ENCODE measurements around the gene DAW1. TPM values are rescaled to one million over a fixed set of nuclear protein-coding genes. Genes with fewer than 3 reads are reported as not detected.
"Not testable (repeated sequence)": the region's sequence is repeated elsewhere in the genome, so short reads cannot be mapped to it uniquely, and the experiment has no call there.

The DAW1 gene
- total RNA-seq, 1 donor = under 0.01 TPM

DNA sequence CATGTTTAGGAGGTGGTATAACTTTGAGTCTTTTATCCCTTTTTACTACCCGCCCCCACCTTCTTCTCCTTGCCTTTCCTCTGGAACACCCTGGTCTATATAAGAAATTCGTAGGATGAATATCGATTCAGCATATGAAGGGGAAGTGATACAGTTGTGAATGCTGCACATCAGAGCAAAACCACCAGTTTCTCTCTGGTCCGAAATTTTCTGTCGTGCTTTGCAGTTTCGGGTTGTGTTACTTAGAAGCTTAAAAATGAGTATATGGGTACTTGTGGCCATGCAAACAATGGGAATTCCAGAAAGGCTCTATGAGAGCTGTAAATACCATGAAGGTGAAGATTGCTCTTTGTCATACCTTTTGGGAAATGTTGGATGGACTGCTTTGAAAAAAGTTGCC, 60.6 kb downstream of the DAW1 start:
- TF ChIP-seq, protein P1, sequence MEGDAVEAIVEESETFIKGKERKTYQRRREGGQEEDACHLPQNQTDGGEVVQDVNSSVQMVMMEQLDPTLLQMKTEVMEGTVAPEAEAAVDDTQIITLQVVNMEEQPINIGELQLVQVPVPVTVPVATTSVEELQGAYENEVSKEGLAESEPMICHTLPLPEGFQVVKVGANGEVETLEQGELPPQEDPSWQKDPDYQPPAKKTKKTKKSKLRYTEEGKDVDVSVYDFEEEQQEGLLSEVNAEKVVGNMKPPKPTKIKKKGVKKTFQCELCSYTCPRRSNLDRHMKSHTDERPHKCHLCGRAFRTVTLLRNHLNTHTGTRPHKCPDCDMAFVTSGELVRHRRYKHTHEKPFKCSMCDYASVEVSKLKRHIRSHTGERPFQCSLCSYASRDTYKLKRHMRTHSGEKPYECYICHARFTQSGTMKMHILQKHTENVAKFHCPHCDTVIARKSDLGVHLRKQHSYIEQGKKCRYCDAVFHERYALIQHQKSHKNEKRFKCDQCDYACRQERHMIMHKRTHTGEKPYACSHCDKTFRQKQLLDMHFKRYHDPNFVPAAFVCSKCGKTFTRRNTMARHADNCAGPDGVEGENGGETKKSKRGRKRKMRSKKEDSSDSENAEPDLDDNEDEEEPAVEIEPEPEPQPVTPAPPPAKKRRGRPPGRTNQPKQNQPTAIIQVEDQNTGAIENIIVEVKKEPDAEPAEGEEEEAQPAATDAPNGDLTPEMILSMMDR (IDR thresholded peaks at IDR 0.05; ENCODE audit: extremely low read depth, low read depth, low read length) = no peak
- H3K4me1 ChIP-seq (ENCODE audit: insufficient read depth, low read length) = no peaks in the 10 kb centered on the region
- no peak overlapping the region for H3K27ac ChIP-seq (ENCODE audit: low read depth, low read length)
- H4K20me1 ChIP-seq (ENCODE audit: insufficient read depth, low read length) = no peaks in the 10 kb centered on the region
- DNase-seq (ENCODE audit: insufficient read length, low spot score, missing footprints) = no peak
- no peaks in the 10 kb centered on the region for H3K36me3 ChIP-seq (ENCODE audit: insufficient read depth, low read length)
- no peaks in the 10 kb centered on the region for H3K27me3 ChIP-seq (ENCODE audit: insufficient read depth, low read length)
- H3K4me3 ChIP-seq (ENCODE audit: insufficient read depth, low read length) = no peak overlapping the region
- H3K9me3 ChIP-seq (ENCODE audit: low read depth, low read length) = no peaks in the 10 kb centered on the region
- H3K4me2 ChIP-seq (ENCODE audit: insufficient read depth, low read length) = no peak overlapping the region
- no peaks in the 10 kb centered on the region for H3K79me2 ChIP-seq (ENCODE audit: insufficient read depth, low read length)
- no peak overlapping the region for H2AFZ ChIP-seq (ENCODE audit: low read length)

DNA sequence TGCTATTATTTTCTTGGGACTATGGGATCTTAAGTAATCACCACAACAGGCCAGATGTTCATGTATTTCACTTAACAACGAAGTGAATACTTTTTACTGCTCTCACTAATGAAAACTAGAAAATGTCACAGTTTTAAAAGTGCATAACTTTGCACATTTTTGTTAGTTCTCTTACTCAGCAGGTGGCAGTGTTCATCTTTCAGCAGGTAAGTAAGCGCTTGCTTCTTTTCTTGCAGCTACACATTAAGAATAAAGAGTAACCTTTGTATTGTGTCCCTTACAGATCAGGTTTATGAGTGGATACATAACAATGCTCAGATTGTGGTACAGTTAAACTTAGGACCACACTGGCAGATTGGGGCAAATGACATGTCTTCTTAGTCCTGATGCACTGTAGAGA, 61.0 kb downstream of the DAW1 start:
- H4K20me1 ChIP-seq (ENCODE audit: insufficient read depth, low read length) = no peaks in the 10 kb centered on the region
- H3K4me2 ChIP-seq (ENCODE audit: insufficient read depth, low read length) = no peak overlapping the region
- no peak overlapping the region for H2AFZ ChIP-seq (ENCODE audit: low read length)
- no peak for DNase-seq (ENCODE audit: insufficient read length, low spot score, missing footprints)
- H3K27me3 ChIP-seq (ENCODE audit: insufficient read depth, low read length) = no peaks in the 10 kb centered on the region
- H3K4me1 ChIP-seq (ENCODE audit: insufficient read depth, low read length) = no peaks in the 10 kb centered on the region
- no peak overlapping the region for H3K27ac ChIP-seq (ENCODE audit: low read depth, low read length)
- TF ChIP-seq, protein P1 (IDR thresholded peaks at IDR 0.05; ENCODE audit: extremely low read depth, low read depth, low read length) = no peak
- H3K9me3 ChIP-seq (ENCODE audit: low read depth, low read length) = no peaks in the 10 kb centered on the region
- no peaks in the 10 kb centered on the region for H3K79me2 ChIP-seq (ENCODE audit: insufficient read depth, low read length)
- H3K36me3 ChIP-seq (ENCODE audit: insufficient read depth, low read length) = no peaks in the 10 kb centered on the region
- H3K4me3 ChIP-seq (ENCODE audit: insufficient read depth, low read length) = no peak overlapping the region

DNA sequence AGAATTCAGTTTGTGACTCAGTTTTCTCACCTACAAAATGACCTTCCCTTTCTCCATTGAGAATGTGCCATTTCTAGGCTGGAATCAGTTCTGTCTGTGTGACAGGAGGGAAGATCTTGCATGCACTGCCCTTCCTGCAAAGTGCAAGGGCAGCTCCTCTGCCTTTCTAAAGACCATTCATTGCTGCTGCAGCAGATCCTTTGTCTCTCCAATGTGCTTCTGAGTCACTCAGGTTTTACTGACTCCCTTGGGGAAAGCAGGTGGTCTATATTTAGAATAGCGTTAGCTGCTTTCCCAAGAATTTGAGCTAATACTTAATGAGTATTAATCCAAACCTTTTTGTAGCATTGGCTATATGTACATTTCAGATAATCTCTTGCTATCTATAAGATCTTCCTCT, 62.5 kb downstream of the DAW1 start:
- no peaks in the 10 kb centered on the region for H3K27me3 ChIP-seq (ENCODE audit: insufficient read depth, low read length)
- DNase-seq (ENCODE audit: insufficient read length, low spot score, missing footprints) = no peak

DNA sequence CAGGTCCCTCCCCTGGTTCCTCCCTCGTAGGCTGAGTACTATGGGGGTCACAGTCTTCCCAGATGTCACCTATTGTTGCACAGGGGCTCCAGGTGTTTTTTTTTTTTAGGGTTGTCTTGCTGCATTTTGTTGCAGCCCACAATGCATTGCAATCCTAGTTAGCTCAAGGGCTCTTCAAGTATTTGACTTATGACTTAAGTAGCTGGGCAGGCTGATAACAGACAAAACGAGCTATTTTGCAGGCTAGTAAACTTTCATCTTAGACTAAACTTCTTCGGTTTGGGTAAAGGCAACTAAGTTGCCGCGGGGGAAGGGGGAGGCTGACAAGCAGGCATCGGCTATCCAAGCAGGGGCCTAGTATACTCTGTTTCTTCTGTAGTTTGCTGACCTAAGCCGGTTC, 64.8 kb downstream of the DAW1 start:
- not testable (repeated sequence) for H2AFZ ChIP-seq (ENCODE audit: low read length); H3K27ac ChIP-seq (ENCODE audit: low read depth, low read length); H3K4me1 ChIP-seq (ENCODE audit: insufficient read depth, low read length); H3K4me2 ChIP-seq (ENCODE audit: insufficient read depth, low read length); H3K9me3 ChIP-seq (ENCODE audit: low read depth, low read length); H3K36me3 ChIP-seq (ENCODE audit: insufficient read depth, low read length); DNase-seq (ENCODE audit: insufficient read length, low spot score, missing footprints); H3K4me3 ChIP-seq (ENCODE audit: insufficient read depth, low read length); H4K20me1 ChIP-seq (ENCODE audit: insufficient read depth, low read length); H3K79me2 ChIP-seq (ENCODE audit: insufficient read depth, low read length); H3K27me3 ChIP-seq (ENCODE audit: insufficient read depth, low read length)

More for the DNA sequence above, 62.5 kb downstream of the DAW1 start:
- no peaks in the 10 kb centered on the region for H3K9me3 ChIP-seq (ENCODE audit: low read depth, low read length)
- H3K4me2 ChIP-seq (ENCODE audit: insufficient read depth, low read length) = no peak overlapping the region
- H3K79me2 ChIP-seq (ENCODE audit: insufficient read depth, low read length) = no peaks in the 10 kb centered on the region
- TF ChIP-seq, protein P1 (IDR thresholded peaks at IDR 0.05; ENCODE audit: extremely low read depth, low read depth, low read length) = no peak
- H4K20me1 ChIP-seq (ENCODE audit: insufficient read depth, low read length) = no peaks in the 10 kb centered on the region
- H3K36me3 ChIP-seq (ENCODE audit: insufficient read depth, low read length) = no peaks in the 10 kb centered on the region
- H3K4me1 ChIP-seq (ENCODE audit: insufficient read depth, low read length) = no peaks in the 10 kb centered on the region
- no peak overlapping the region for H2AFZ ChIP-seq (ENCODE audit: low read length)
- H3K27ac ChIP-seq (ENCODE audit: low read depth, low read length) = no peak overlapping the region
- H3K4me3 ChIP-seq (ENCODE audit: insufficient read depth, low read length) = no peak overlapping the region

Data from osteoblast (primary cell).